GM12891 (cell line): Measurements from ENCODE around the gene NINL.

Experiments used
- DNase-seq: peaks from one replicate; pipeline ENCODE4 v3.0.0; 2011; ENCODE audit warnings: low spot score; ENCODE audit not compliant: insufficient read length
- FAIRE-seq: peaks from 2 replicates; lab custom pipeline; 2011; peaks lifted over from hg19 to GRCh38; lab: Jason Lieb, UNC
- PAX5 ChIP-seq: IDR thresholded peaks from 2 replicates; pipeline ENCODE4 v1.6.1; 2011; ENCODE audit warnings: low read length, moderate library complexity, mild to moderate bottlenecking; ENCODE audit not compliant: insufficient read depth, severe bottlenecking
- POLR2A ChIP-seq: IDR thresholded peaks from 2 replicates; pipeline ENCODE4 v1.6.1; 2011; ENCODE audit warnings: low read depth, low read length, control low read depth
- POLR2AphosphoS5 ChIP-seq: IDR thresholded peaks from 2 replicates; pipeline ENCODE4 v1.6.1; 2011; ENCODE audit warnings: low read depth, low read length, control low read depth
- POU2F2 ChIP-seq: IDR thresholded peaks from 2 replicates; pipeline ENCODE4 v1.6.1; 2011; ENCODE audit warnings: low read depth, mild to moderate bottlenecking, control low read depth, low read length, moderate library complexity
- SPI1 ChIP-seq: IDR thresholded peaks from 2 replicates; pipeline ENCODE4 v1.6.1; 2011; ENCODE audit warnings: low read depth, low read length, control low read depth
- TAF1 ChIP-seq: IDR thresholded peaks from 2 replicates; pipeline ENCODE4 v1.6.1; 2011; ENCODE audit warnings: low read depth, low read length, control low read depth

Gene NINL

DNA sequence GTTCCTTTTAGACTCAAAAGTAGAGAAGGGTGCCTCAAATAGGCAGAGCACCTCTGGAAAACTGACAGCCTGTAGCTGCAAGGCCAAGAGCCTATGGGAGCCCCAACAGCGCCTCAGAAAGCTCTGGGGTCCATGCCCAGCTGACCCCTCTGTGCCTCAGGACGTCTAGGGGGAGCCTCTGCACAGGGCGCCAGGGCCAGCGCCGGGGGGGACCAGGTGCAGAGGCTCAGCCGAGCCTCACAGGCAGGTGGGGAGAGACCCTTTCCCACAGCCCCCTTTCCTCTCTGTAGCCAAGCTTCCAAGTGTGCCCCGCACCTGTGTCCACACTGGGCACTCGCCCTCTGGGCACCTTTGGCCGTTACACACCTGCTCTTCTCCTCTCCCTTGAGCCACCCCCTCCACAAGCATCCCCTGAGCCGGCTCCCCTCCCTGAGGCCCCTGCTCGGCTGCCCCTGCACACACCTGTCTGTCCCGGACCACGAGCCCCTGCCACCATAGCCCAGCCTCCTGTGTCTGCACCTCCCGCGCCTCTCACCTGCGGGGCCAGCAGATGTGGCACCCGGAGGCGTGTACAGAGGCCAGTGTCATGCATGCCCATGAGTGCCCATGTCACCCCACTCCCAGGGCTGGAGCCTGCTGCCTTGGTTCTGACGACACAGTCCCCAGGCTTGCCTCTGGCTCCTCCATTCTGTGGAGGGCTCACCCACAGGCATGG lies 124.6 kb downstream of the NINL start:
- DNase-seq (no peak), FAIRE-seq (no peak)
- TF ChIP-seq POLR2AphosphoS5 (no peak), TAF1 (no peak), PAX5 (no peak), SPI1 (no peak), POLR2A (no peak), POU2F2 (no peak)

DNA sequence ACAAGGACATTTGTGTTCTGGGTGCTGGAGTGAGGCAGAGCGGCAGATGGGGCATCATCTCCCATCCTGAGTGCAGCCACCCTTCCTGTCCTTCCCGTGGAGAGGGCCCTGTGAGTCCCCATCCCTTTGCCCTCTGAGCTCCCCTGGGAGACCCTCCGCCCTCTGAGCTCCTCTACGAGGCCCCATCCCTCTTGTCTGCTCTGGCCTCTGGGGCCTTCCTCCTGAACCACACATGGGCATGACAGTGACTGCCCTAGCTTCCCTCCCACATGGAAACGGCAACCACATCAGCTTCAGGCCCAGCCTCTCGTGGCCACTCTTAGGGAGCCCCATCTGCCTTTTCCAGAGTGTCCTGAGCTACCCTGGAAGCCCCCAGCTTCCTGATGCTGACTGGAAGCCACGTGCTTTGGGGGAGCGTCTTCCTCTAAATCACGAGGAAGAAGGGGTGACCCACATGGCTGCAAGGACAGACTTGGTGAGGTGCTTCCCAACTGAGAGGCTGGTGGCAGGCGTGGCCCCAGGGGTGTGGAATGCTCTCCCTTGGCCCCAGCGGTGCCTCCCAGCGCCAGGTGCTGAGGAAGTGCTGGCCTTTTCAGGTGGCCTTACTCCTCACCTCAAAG lies 125.3 kb downstream of the NINL start:
- no peak for DNase-seq
- TF ChIP-seq PAX5: no peak
- FAIRE-seq: no peak

DNA sequence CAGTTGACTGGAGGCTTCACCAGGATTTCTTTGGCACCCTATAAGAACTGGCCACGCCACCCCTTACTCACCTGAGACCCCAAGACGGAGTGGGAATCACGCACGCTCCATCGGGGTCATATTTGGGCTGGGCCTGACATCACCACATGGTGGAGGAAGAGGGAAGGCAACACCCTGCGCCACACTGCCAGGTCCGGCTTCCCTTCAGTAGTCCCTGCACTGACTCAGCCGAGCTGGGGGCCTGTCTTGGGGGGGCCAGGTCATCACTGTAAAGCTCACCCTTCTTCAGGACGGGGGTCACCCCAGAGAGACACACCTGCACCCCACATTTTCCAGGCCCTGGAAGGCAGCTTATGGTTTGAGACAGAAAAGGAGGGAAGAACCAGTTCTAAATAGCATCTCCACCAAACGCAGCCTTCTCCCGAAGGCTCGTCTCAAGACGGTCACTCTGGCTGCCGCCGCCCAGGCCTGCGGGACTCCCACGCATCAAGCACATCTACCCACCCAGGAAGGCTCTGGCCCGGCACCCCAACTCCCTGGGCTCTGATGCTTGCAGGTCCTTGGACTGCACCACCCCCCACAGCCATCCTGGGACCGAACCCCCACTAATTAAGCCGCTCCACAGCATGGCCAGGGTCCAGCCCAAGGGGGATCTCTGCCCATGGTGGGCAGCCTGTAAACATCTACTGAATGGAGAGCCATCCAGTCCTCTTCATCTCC lies 126.1 kb downstream of the NINL start:
- no peak for TF ChIP-seq TAF1
- TF ChIP-seq POLR2AphosphoS5: no peak
- TF ChIP-seq POU2F2: no peak
- TF ChIP-seq PAX5: no peak
- no peak for TF ChIP-seq SPI1
- TF ChIP-seq POLR2A: no peak
- FAIRE-seq (no peak), DNase-seq (no peak)

DNA sequence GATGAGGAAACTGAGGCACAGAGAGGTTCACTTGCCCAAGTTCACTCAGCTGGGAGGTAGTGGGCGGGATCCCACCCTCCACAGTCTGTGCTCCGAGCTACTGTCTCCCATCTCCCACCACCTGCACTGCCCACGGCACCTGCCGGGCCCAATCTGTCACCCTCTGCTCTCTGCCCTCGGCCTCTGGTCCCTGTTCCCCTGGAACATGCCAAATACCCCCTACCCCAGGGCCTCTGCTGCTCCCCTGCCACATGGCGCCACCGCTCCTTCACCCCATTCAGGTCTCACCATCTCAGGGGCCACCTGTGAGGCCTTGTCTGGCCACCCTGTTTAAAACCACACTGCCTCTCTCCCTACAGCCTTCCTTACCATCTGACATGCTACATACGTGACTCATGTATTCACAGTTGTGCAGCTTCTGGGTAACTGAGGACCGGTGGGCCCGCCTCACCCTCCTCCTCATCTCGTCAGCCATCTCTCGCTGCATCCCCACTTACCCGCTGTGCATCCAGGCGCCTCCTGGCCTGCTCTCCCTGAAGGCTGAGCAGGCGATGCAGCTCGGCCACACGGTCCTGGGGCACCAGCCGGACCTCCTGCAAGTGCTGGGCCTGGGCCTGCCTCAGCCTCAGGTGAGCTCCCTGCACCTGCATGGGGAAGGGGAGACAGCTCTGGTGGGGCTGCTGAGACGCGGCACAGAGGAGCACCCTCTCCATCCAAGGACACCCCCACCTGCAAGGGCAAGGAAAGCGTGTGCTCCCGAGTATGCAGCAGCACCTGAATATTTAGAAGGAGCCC lies 127.2 kb downstream of the NINL start:
- TF ChIP-seq POU2F2: no peak
- no peak for TF ChIP-seq SPI1
- TF ChIP-seq TAF1: no peak
- FAIRE-seq: no peak
- no peak for DNase-seq

DNA sequence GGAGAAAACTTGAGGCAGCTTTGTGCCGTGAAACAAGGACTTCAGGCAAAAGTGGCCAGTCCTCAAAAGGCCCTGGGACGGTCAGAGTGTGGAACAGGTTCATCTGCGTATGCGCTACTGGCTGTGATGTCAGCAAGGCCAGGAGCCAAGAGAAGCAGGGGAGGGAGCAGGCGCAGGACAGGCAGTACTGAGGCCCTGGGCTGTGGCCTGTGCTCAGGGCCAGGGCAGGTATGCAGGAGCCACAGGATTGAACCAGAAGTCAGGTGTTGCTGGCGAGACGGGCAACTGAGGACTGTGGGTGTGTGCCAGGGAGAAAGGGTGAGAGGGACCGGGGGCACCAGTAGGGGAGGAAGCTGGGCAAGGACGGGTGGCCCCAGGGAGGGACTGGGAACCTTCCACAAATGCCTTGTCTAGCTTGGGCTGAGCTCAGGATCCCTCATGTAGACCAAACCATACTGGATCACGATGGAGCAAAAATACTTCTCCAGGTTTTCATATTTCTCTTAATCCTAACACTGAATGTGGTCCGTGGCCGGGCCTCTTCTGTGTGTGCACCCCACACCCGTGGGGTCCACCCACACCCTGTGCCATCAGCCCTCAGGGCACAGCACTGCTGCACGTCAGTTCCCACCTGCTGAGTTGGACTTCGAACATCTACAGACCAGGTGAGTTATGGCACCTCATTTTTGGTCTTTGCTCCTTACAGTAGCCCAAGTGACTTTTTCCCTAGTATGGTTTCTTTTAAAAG lies 131.0 kb downstream of the NINL start:
- DNase-seq (no peak), FAIRE-seq (no peak)
- TF ChIP-seq POLR2AphosphoS5: no peak

DNA sequence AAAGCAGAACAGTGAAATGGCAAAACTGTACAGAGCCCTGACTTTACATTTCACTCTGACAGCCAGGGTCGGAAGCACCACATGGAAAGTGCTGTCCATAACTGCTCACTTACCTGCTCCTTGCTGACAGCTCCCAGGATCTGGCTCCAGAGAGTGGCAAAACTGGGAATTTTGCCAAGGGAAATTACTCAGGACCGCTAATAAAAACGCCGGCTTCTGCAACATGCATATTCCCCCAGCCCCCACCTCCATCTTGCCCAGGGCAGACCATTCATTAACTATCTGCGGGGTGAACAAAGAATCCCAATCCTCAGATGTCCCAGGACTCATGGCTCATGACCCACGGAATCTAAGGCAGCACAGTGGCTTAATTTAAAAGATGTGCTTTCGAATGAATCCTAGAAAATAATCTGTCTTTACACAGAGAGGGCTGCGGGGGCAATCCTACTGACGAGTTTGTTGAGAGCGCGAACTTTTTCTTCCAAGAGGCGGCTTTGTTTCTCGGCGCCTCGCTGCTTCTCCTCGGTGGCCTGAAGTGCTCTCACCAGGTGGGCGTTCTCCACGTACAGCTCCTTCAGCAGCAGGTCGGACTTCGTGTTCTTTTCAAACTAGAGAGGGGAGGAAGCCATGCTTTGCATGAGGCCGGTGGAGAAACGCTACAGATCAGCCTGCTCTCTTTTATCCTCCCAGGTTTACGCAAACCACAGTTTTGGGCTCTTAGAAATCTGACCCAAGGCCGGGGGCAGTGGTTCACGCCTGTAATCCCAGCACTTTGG lies 132.1 kb downstream of the NINL start:
- TF ChIP-seq SPI1: no peak
- no peak for TF ChIP-seq TAF1
- no peak for FAIRE-seq
- no peak for DNase-seq

DNA sequence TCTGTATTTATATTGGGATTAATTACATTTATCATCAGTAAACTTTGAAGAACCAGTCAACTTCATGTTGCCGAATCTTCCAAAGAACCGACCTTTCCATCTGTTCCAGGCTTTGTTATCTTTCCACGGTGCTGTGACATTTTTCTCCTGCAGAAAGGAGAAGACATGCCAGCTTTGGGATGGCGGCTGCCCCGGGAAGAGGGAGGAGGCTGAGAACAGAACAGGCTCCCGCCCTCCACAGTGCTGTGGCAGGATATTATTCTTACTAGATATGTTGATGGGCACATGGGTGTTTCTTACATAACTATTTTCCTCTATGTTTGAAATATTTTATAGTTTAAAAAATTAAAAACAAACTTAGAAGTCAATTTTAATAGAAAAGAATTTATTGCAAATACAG lies 133.0 kb downstream of the NINL start:
- no peak for FAIRE-seq
- no peak for TF ChIP-seq TAF1
- TF ChIP-seq POU2F2: no peak
- TF ChIP-seq PAX5: no peak
- no peak for TF ChIP-seq POLR2A
- TF ChIP-seq POLR2AphosphoS5: no peak
- no peak for DNase-seq

DNA sequence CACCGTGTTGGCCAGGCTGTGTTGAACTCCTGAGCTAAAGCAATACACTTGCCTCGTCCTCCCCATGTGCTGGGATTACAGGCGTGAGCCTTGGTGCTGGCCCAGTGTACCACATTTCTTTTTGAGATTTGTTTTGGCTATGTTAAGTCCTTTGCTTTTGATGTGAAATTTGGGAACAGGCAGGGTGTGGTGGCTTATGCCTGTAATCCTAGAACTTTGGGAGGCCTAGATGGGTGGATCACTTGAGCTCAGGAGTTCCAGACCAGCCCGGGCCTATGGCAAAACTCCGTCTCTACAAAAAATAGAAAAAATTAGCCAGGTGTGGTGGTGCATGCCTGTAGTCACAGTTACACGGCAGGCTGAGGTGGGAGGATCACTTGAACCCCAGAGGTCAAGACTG lies 137.7 kb downstream of the NINL start:
- TF ChIP-seq TAF1 (no peak), POLR2A (no peak), POU2F2 (no peak), POLR2AphosphoS5 (no peak), PAX5 (no peak), SPI1 (no peak)
- DNase-seq: no peak
- FAIRE-seq: no peak

DNA sequence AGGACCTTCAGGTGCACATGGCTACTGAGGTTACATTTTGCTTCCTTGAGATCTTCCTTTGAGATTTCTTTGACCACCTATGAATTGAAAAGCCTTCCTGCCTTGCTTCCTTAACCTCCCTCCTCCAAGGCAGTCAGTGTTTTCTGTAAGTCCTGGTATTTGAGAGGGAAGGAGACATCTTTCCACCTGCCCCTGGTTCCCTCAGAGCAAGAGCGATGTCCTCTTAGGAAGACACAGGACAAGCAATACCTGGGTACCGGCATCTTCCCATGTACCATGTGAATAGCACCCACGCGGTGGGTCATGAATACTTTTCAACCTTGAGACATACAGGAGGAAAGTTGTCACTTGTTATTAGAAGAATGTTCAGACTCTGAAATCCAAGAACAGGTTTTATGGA lies 140.8 kb downstream of the NINL start:
- no peak for TF ChIP-seq SPI1
- TF ChIP-seq POU2F2: no peak
- TF ChIP-seq TAF1: no peak
- no peak for TF ChIP-seq POLR2A
- no peak for TF ChIP-seq PAX5
- no peak for TF ChIP-seq POLR2AphosphoS5
- no peak for FAIRE-seq

More for the DNA sequence above, 140.8 kb downstream of the NINL start:
- DNase-seq: no peak
